GM12873 (cell line): ENCODE measurements around the gene MRPS25.

Experiments used
- CTCF ChIP-seq: IDR thresholded peaks from 2 replicates; pipeline ENCODE4 v1.5.1; 2012; ENCODE audit warnings: low read depth, mild to moderate bottlenecking, moderate library complexity, low read length, control low read depth; ENCODE audit not compliant: insufficient read depth; ENCODE audit errors: missing control alignments

MRPS25 gene

GRCh38 chr3:15023719-15024118 lies 41.4 kb downstream of the MRPS25 start:
- no peak for TF ChIP-seq CTCF

GRCh38 chr3:15023249-15023648 lies 41.9 kb downstream of the MRPS25 start:
- no peak for TF ChIP-seq CTCF

GRCh38 chr3:15017191-15017590 lies 47.9 kb downstream of the MRPS25 start:
- no peak for TF ChIP-seq CTCF

GRCh38 chr3:15015456-15015855 lies 49.7 kb downstream of the MRPS25 start:
- TF ChIP-seq CTCF = no peak

- TF ChIP-seq CTCF = no peak
These were observed 50.3 kb downstream of the MRPS25 start for GRCh38 chr3:15014606-15015328.

- no peak for TF ChIP-seq CTCF
These were observed 53.9 kb downstream of the MRPS25 start for GRCh38 chr3:15011174-15011573.

GRCh38 chr3:15010664-15011063 lies 54.5 kb downstream of the MRPS25 start:
- no peak for TF ChIP-seq CTCF
